DND-41 (cell line): ENCODE data around the gene COLGALT1.
"Not testable (repeated sequence)": the region's sequence is repeated elsewhere in the genome, so short reads cannot be mapped to it uniquely, and the experiment has no call there.

ENCODE experiments used
- ATAC-seq: fragments of 200-7000 bp; cut with Tn5 transposase; 3 replicates; pipeline ENCODE4 v1.9.1; 2021; ENCODE audit warnings: low read depth; ENCODE audit not compliant: insufficient read depth
- DNase-seq: peaks from one replicate; pipeline ENCODE4 v3.0.0-alpha.2; 2020
- H2AFZ ChIP-seq: 2 replicates; pipeline ENCODE4 v1.6.0; 2012; ENCODE audit warnings: low read depth, low read length
- H3K27ac ChIP-seq: 2 replicates; pipeline ENCODE4 v1.5.1; 2012; ENCODE audit warnings: low read length, inconsistent platforms
- H3K27me3 ChIP-seq: fragments of 200-600 bp; sonication (generic); 2 replicates; pipeline ENCODE4 v1.6.0; 2012; ENCODE audit warnings: low read length, mild to moderate bottlenecking, inconsistent platforms; ENCODE audit not compliant: insufficient read depth, poor library complexity
- H3K36me3 ChIP-seq: 2 replicates; pipeline ENCODE4 v1.5.1; 2012; ENCODE audit warnings: low read length, inconsistent platforms; ENCODE audit not compliant: insufficient read depth
- H3K4me1 ChIP-seq: 2 replicates; pipeline ENCODE4 v1.5.1; 2012; ENCODE audit warnings: mild to moderate bottlenecking, low read length; ENCODE audit not compliant: insufficient read depth
- H3K4me2 ChIP-seq: 2 replicates; pipeline ENCODE4 v1.6.0; 2012; ENCODE audit warnings: mild to moderate bottlenecking, moderate library complexity, low read length, inconsistent platforms; ENCODE audit not compliant: insufficient read depth
- H3K4me3 ChIP-seq, 2 experiments: fragments of 200-600 bp in 1 of 2; shearing (Covaris generic) in 1 of 2; 2 replicates each; pipeline ENCODE4 v1.5.1; 2012 to 2016; ENCODE audit warnings: inconsistent platforms in 2 of 2, low read length in 2 of 2, mild to moderate bottlenecking in 2 of 2, low read depth in 1 of 2, moderate library complexity in 1 of 2
- H3K79me2 ChIP-seq: 2 replicates; pipeline ENCODE4 v1.6.0; 2012; ENCODE audit warnings: low read length, inconsistent platforms; ENCODE audit not compliant: insufficient read depth
- H3K9ac ChIP-seq: 2 replicates; pipeline ENCODE4 v1.6.0; 2012; ENCODE audit warnings: low read depth, mild to moderate bottlenecking, inconsistent platforms, low read length, moderate library complexity
- H3K9me3 ChIP-seq: 2 replicates; pipeline ENCODE4 v1.5.1; 2012; ENCODE audit warnings: low read length, moderate library complexity, mild to moderate bottlenecking, inconsistent platforms; ENCODE audit not compliant: insufficient read depth, severe bottlenecking
- H4K20me1 ChIP-seq: 2 replicates; pipeline ENCODE4 v1.6.0; 2012; ENCODE audit warnings: low read length; ENCODE audit not compliant: insufficient read depth
- CTCF ChIP-seq: IDR thresholded peaks from 2 replicates; pipeline ENCODE4 v1.5.1; 2012; ENCODE audit warnings: borderline replicate concordance, low read length, moderate library complexity, mild to moderate bottlenecking; ENCODE audit not compliant: poor library complexity, severe bottlenecking; ENCODE audit errors: extremely low read depth
- EZH2 ChIP-seq: IDR thresholded peaks from 3 replicates; pipeline ENCODE4 v1.6.1; 2012; ENCODE audit warnings: borderline replicate concordance, low read depth, mild to moderate bottlenecking, moderate library complexity, low read length, inconsistent platforms; ENCODE audit not compliant: severe bottlenecking

Gene COLGALT1

DNA sequence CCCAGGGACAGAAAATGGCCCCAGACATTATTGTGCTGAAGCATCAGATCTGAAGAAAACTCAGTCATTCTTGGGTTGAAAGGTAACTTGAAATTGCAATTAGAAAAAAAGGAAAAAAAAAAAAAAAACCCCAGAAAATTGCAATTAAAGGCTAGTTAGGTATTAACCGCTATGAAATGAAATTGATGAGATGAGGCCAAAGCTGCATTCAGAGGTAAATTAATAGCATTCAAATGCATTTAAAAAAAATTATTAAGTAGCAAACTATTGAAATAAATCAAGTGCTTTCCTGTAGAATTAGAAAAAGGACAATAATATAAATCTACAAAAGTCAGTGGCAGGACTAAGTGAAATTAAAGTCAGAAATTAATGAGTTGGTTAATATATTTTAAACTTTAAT lies 37.6 kb upstream of the COLGALT1 start:
- Histone ChIP-seq H3K27ac (no peak overlapping the region), H3K27me3 (no peaks in the 10 kb centered on the region), H3K4me2 (no peak overlapping the region), H3K4me3 (no peak overlapping the region), H4K20me1 (0 out of 2 replicates have a peak, but pooled peaks cover 2% of the 10 kb centered on the region), H3K4me1 (peaks cover 25% of the 10 kb centered on the region), H3K9ac (no peak overlapping the region), H3K36me3 (peaks cover 53% of the 10 kb centered on the region), H2AFZ (no peak overlapping the region), H3K79me2 (peaks cover 16% of the 10 kb centered on the region), H3K9me3 (peaks cover 12% of the 10 kb centered on the region)
- ATAC-seq (no peak), DNase-seq (no peak)
- no peak for TF ChIP-seq CTCF

DNA sequence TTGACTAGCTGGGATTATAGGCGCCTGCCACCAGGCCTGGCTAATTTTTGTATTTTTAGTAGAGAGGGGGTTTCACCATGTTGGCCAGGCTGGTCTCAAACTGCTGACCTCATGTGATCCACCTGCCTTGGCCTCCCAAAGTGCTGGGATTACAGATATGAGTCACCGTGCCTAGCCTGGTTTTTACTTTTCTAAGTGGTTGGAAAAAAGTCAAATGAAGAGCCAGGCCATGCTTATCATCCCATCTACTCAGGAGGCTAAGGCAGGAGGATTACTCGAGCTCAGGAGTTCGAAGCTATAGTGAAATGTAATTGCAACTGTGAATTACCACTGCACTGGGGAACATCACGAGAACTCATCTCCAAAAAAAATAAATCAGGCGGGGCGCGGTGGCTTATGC lies 36.8 kb upstream of the COLGALT1 start:
- not testable (repeated sequence) for H3K27ac ChIP-seq, H3K27me3 ChIP-seq, H3K4me3 ChIP-seq, ATAC-seq, H4K20me1 ChIP-seq, H2AFZ ChIP-seq, H3K4me2 ChIP-seq, H3K9ac ChIP-seq, DNase-seq
- H3K36me3 ChIP-seq = peaks cover 52% of the 10 kb centered on the region
- H3K4me1 ChIP-seq = peaks cover 31% of the 10 kb centered on the region
- H3K79me2 ChIP-seq = peaks cover 12% of the 10 kb centered on the region
- peaks cover 12% of the 10 kb centered on the region for H3K9me3 ChIP-seq

DNA sequence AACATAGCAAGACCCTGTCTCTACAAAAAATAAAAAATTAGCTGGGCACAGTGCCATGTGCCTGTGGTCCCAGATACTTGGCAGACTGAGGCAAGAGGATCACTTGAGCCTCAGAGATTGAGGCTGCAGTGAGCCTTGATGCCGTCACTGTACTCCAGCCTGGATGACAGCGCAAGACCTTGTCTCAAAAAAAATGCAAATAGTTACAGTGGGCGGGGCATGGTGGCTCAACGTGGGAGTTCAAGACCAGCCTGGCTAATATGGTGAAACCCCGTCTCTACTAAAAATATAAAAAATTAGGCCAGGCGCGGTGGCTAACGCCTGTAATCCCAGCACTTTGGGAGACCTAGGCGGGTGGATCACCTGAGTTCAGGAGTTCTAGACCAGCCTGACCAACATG lies 35.5 kb upstream of the COLGALT1 start:
- DNase-seq = no peak
- Histone ChIP-seq H3K4me1 (peaks cover 37% of the 10 kb centered on the region), H2AFZ (no peak overlapping the region), H3K27ac (no peak overlapping the region), H3K9ac (no peak overlapping the region), H3K79me2 (peaks cover 4% of the 10 kb centered on the region), H3K27me3 (no peaks in the 10 kb centered on the region), H3K9me3 (peaks cover 12% of the 10 kb centered on the region), H3K4me3 (no peak overlapping the region), H4K20me1 (0 out of 2 replicates have a peak, but pooled peaks cover 2% of the 10 kb centered on the region), H3K36me3 (peaks cover 51% of the 10 kb centered on the region), H3K4me2 (no peak overlapping the region)
- ATAC-seq = no peak
- TF ChIP-seq EZH2 = no peak
- no peak for TF ChIP-seq CTCF

DNA sequence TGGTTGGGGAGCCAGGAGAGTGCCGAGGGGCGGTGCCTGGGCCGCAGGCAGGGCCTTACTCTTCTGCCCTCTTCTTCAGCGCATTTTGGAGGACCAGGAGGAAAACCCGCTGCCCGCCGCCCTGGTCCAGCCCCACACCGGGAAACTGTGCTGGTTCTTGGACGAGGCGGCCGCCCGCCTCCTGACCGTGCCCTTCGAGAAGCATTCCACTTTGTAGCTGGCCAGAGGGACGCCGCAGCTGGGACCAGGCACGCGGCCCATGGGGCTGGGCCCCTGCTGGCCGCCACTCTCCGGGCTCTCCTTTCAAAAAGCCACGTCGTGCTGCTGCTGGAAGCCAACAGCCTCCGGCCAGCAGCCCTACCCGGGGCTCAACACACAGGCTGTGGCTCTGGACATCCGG lies 34.6 kb upstream of the COLGALT1 start:
- Histone ChIP-seq H3K27me3 (no peaks in the 10 kb centered on the region), H3K9me3 (peaks cover 12% of the 10 kb centered on the region), H3K4me3 (no peak overlapping the region), H2AFZ (no peak overlapping the region), H3K27ac (peak overlapping the region; percentile 11; the same call in 1 of the 2 replicates), H3K36me3 (peaks cover 42% of the 10 kb centered on the region), H3K4me1 (peaks cover 46% of the 10 kb centered on the region), H3K79me2 (no peaks in the 10 kb centered on the region; the same call in 1 of the 2 replicates), H3K4me2 (no peak overlapping the region), H3K9ac (no peak overlapping the region), H4K20me1 (no peaks in the 10 kb centered on the region)
- TF ChIP-seq EZH2 = no peak
- no peak for TF ChIP-seq CTCF
- no peak for DNase-seq
- no peak for ATAC-seq
